SU-DHL-6 (cell line): ENCODE data around the gene RRAGB.

ENCODE experiments used
- H2AFZ ChIP-seq: fragments of 200-600 bp; sonication (generic); 2 replicates; pipeline ENCODE4 v1.6.1; 2014; ENCODE audit warnings: low read depth, mild to moderate bottlenecking, moderate library complexity, mixed read lengths, antibody characterized with exemption, low read length; ENCODE audit not compliant: severe bottlenecking
- H3F3A ChIP-seq: fragments of 200-600 bp; shearing (Covaris generic); 2 replicates; pipeline ENCODE4 v1.6.0; 2016; ENCODE audit warnings: antibody characterized with exemption, mild to moderate bottlenecking; ENCODE audit not compliant: insufficient read depth
- H3K27ac ChIP-seq: fragments of 200-600 bp; sonication (generic); 2 replicates; pipeline ENCODE4 v1.5.1; 2016; ENCODE audit warnings: low read depth, mild to moderate bottlenecking, low read length, moderate library complexity, mixed read lengths
- H3K27me3 ChIP-seq: fragments of 200-600 bp; sonication (generic), shearing (Covaris generic); 2 replicates; pipeline ENCODE4 v1.6.0; 2014; ENCODE audit warnings: mild to moderate bottlenecking, low read length
- H3K36me3 ChIP-seq: fragments of 200-600 bp; sonication (generic); 2 replicates; pipeline ENCODE4 v1.6.1; 2014; ENCODE audit warnings: mild to moderate bottlenecking, low read length, mixed read lengths
- H3K4me2 ChIP-seq: fragments of 300-600, 200-600 bp; shearing (Covaris generic), sonication (generic); 2 replicates; pipeline ENCODE4 v1.6.0; 2014; ENCODE audit warnings: low read length, low read depth, mild to moderate bottlenecking; ENCODE audit not compliant: poor library complexity, severe bottlenecking
- H3K4me3 ChIP-seq: fragments of 200-600 bp; sonication (generic); 2 replicates; pipeline ENCODE4 v1.5.1; 2014; ENCODE audit warnings: antibody characterized with exemption, low read length, mild to moderate bottlenecking, mixed read lengths; ENCODE audit not compliant: insufficient read depth, poor library complexity, severe bottlenecking
- H3K79me2 ChIP-seq: fragments of 200-600 bp; sonication (generic); 2 replicates; pipeline ENCODE4 v1.6.1; 2014; ENCODE audit warnings: mild to moderate bottlenecking, low read length, moderate library complexity; ENCODE audit not compliant: insufficient read depth
- H3K9ac ChIP-seq: fragments of 200-600 bp; sonication (generic); 2 replicates; pipeline ENCODE4 v1.7.0; 2014; ENCODE audit warnings: mild to moderate bottlenecking, low read length
- H3K9me2 ChIP-seq: fragments of 200-600 bp; sonication (generic); replicated peaks from 2 replicates; pipeline ENCODE4 v1.6.1; 2014; ENCODE audit warnings: low read length; ENCODE audit not compliant: insufficient read depth
- H3K9me3 ChIP-seq: fragments of 200-600 bp; sonication (generic); 2 replicates; pipeline ENCODE4 v1.6.1; 2014; ENCODE audit warnings: low read length, mixed read lengths; ENCODE audit not compliant: insufficient read depth
- H4K20me1 ChIP-seq: fragments of 200-600 bp; sonication (generic); 2 replicates; pipeline ENCODE4 v1.6.1; 2014; ENCODE audit warnings: low read depth, mild to moderate bottlenecking, antibody characterized with exemption, low read length, moderate library complexity, mixed read lengths
- EZH2phosphoT487 ChIP-seq: fragments of 200-600 bp; sonication (generic), shearing (Covaris generic); conservative IDR thresholded peaks from 2 replicates; pipeline ENCODE4 v1.6.1; 2018; ENCODE audit warnings: mild to moderate bottlenecking, antibody characterized with exemption, low read length, moderate library complexity, mixed read lengths
- TF ChIP-seq, protein P1 (sequence below): fragments of 200-600 bp; sonication (generic); IDR thresholded peaks from one replicate; pipeline ENCODE4 v1.5.1; 2017; ENCODE audit warnings: antibody characterized with exemption, mild to moderate bottlenecking, low read length, moderate library complexity; ENCODE audit not compliant: insufficient read depth, poor library complexity, severe bottlenecking

The RRAGB gene

DNA sequence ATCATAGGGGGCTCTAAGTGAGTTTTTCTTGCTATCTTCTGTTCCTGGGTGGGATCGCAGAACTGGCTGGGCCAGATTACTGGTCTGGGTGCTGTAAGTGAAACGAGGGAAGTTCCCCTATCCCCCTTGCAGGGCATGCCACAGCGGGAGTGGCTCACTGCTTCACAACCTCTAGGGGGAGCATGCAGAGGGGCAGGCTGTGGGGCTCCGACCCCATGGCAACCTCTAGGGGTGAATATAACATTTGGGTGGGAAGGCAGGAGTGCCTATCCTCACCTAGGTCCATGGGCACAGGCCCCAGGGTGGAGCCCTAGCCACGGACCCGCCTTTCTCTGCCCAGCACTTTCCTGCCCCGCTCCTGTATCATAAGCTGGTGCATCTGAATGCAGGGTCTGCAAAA is 1.7 kb upstream of the RRAGB start:
- Histone ChIP-seq H3K4me2 (no peak overlapping the region), H3K27ac (no peak overlapping the region), H3K9me3 (no peaks in the 10 kb centered on the region), H3K4me3 (no peak overlapping the region), H3F3A (no peaks in the 10 kb centered on the region), H3K79me2 (peaks cover 6% of the 10 kb centered on the region; the same call in 1 of the 2 replicates), H3K36me3 (no peaks in the 10 kb centered on the region), H2AFZ (peak overlapping the region; percentile 41), H3K27me3 (no peaks in the 10 kb centered on the region), H3K9me2 (no peaks in the 10 kb centered on the region), H3K9ac (no peak overlapping the region), H4K20me1 (no peaks in the 10 kb centered on the region)
- TF ChIP-seq EZH2phosphoT487 = no peak
- TF ChIP-seq, protein P1, sequence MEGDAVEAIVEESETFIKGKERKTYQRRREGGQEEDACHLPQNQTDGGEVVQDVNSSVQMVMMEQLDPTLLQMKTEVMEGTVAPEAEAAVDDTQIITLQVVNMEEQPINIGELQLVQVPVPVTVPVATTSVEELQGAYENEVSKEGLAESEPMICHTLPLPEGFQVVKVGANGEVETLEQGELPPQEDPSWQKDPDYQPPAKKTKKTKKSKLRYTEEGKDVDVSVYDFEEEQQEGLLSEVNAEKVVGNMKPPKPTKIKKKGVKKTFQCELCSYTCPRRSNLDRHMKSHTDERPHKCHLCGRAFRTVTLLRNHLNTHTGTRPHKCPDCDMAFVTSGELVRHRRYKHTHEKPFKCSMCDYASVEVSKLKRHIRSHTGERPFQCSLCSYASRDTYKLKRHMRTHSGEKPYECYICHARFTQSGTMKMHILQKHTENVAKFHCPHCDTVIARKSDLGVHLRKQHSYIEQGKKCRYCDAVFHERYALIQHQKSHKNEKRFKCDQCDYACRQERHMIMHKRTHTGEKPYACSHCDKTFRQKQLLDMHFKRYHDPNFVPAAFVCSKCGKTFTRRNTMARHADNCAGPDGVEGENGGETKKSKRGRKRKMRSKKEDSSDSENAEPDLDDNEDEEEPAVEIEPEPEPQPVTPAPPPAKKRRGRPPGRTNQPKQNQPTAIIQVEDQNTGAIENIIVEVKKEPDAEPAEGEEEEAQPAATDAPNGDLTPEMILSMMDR = no peak

DNA sequence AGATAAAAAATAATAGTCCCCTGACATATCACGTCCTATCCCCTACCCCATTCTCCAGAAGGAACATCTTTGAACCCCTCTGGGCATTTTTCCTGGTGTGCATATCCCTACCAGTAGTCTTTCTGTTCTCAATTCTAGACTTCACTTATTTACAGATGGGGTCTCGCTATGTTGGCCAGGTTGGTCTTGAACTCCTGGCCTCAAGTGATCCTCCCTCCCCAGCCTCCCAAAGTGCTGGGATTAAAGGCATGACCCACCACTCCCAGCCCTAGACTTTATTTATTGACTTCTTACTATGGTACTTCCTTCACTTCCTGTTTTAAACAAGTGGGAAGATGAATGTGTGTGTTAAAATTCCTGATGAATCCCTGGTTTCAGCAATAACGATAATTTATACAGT is 612 bp upstream of the RRAGB start:
- Histone ChIP-seq H3K9ac (no peak overlapping the region), H3K36me3 (no peaks in the 10 kb centered on the region), H3K4me3 (peak overlapping the region; percentile 34), H3K79me2 (peaks cover 6% of the 10 kb centered on the region; the same call in 1 of the 2 replicates), H4K20me1 (no peaks in the 10 kb centered on the region), H3F3A (no peaks in the 10 kb centered on the region), H3K9me2 (no peaks in the 10 kb centered on the region), H3K9me3 (no peaks in the 10 kb centered on the region), H3K4me2 (peak overlapping the region; percentile 50), H2AFZ (peak overlapping the region; percentile 80), H3K27ac (peak overlapping the region; percentile 47), H3K27me3 (no peaks in the 10 kb centered on the region)
- TF ChIP-seq, protein P1 = no peak
- TF ChIP-seq EZH2phosphoT487 = no peak

DNA sequence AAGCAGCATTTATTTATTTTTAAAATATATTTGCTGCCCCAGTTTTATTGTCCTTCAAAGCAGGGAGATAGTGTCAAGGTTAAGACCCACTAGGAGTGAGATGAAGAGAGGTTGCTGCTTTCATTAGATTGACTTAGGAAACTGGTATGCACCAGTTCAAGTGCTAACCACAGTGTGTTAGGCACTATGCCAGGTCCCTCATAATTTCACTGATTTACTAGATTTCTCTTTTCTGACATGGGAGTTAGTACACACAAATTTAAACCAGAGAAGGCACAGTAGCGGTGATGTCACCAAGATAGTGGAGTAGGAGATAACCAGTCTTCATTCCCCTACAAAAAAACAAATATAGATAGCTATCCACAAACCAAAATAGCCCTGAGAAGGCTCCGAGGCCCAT is 14.3 kb downstream of the RRAGB start:
- Histone ChIP-seq H3K4me2 (no peak overlapping the region), H3K9ac (no peak overlapping the region), H3K79me2 (no peaks in the 10 kb centered on the region), H3F3A (no peaks in the 10 kb centered on the region), H3K27ac (no peak overlapping the region), H2AFZ (no peak overlapping the region), H3K9me3 (no peaks in the 10 kb centered on the region), H3K36me3 (no peaks in the 10 kb centered on the region), H3K9me2 (no peaks in the 10 kb centered on the region), H3K4me3 (no peak overlapping the region), H4K20me1 (no peaks in the 10 kb centered on the region), H3K27me3 (no peaks in the 10 kb centered on the region)
- TF ChIP-seq EZH2phosphoT487 = no peak
- TF ChIP-seq, protein P1 = no peak

DNA sequence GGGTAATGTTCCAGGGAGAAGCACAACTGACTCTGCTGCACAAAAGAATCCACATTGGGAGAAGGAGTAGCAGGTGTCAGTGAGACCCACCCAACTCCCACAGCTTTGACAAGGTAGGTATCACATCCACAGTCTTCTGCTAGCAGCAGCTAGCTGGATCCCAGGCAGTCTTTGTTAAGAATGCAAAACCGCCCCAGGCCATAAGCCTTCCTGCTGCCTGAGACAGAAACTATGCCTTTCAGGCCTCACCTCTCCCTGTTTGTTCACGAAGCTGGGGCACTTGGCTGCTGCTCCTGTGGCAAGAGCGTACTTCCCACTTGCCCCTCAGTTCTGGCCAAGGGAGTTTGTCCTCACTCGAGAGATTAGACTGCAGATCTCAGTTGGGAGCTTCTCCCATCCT is 21.4 kb downstream of the RRAGB start:
- Histone ChIP-seq H3K4me2 (no peak overlapping the region), H3K9me2 (no peaks in the 10 kb centered on the region), H3F3A (no peaks in the 10 kb centered on the region), H3K9me3 (no peaks in the 10 kb centered on the region), H3K4me3 (no peak overlapping the region), H3K36me3 (no peaks in the 10 kb centered on the region), H2AFZ (no peak overlapping the region), H3K9ac (no peak overlapping the region), H3K27me3 (no peaks in the 10 kb centered on the region), H3K79me2 (no peaks in the 10 kb centered on the region), H4K20me1 (no peaks in the 10 kb centered on the region), H3K27ac (no peak overlapping the region)
- TF ChIP-seq, protein P1 = no peak
- TF ChIP-seq EZH2phosphoT487 = no peak
